Hematopoietic multipotent progenitor cell treated with erythropoietin and hydrocortisone succinate and interleukin-3 and kit ligand, for 4 days (in vitro differentiated cells): ENCODE data around the gene BOD1L2.
A peak's percentile ranks its signal among the peaks of the same experiment; 100 is the strongest.

Source experiments
- DNase-seq: peaks from one replicate; pipeline ENCODE4 v3.0.0-alpha.2; 2015

The BOD1L2 gene

DNA sequence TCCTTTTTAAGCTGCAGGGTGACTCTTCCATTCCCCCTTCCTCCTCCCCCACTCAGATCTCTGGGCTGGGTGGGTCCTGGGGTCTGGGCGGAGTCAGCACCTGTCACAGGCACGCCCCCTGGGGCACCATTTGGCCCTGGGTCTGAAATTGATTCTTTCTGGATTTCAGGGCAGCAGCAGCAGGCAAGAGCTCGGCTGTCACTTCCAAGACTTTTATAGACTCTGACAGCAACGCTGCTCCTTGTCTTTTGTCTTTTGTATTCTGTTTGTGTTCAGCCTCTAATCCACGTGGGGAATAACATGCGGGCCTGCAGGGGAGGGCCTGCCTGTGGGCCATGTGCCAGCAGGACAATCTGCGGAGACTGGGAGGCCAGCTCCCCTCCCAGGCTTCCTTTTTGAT is 3.9 kb downstream of the BOD1L2 start:
- DNase-seq, result no peak

DNA sequence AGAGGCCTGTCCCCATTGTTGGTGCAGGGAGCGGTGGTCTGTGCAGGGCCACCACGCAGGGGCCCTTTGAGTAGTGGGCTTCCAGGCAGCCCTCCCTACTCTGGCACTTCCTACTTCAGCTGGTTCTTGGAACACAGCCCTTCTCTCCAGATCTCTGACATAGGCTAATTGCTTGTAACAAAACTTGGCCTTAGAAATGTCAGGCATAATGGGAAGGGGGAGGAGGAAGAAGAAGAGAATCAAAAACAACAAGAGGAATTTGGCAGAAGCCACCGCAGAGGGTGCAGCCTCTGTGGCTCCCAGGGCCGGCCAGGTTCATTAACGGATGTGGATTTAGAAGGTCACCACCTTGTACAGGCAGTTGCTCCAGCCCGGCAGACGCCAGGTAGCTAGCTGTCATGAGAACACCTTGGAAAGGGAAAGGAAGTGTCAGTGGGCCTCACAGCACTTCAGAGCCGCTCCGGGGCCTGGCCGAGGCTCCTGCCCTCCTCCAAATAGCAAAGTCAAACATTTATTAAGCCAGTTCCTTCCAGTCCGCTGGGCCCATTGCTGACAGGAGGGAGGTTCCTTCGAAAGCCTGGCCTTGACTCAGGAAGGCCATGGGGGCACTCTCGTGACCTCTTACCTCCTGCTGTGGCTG is 7.4 kb downstream of the BOD1L2 start:
- DNase-seq, result no peak

- no peak for DNase-seq
Observed at GRCh38 chr18:57164401-57164800, 17.5 kb downstream of the BOD1L2 start.

- DNase-seq, result no peak
Observed at GRCh38 chr18:57167617-57168308, 20.9 kb downstream of the BOD1L2 start.

DNA sequence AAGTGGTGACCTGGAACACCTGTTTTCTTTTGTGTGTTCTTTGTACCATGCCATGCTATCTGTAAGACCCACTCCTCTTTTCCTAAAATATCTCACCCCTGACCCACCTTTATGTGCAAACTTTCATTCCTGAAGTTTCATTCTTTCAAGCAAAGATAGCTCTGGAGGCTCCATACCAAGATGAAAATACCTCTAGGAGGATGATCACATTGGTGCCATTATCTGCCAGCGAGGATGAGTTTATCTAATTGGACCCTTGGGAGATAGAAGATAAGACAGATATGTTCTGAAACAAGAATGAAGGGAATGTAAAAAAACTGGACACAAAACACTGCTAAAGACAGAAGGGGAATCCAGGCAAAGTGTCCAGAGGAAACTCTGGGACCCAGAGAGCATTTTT is 24.1 kb downstream of the BOD1L2 start:
- no peak for DNase-seq

- no peak for DNase-seq
Observed at GRCh38 chr18:57175532-57175931, 28.6 kb downstream of the BOD1L2 start.

GRCh38 chr18:57185434-57185833 is 38.5 kb downstream of the BOD1L2 start:
- DNase-seq, result no peak

- no peak for DNase-seq
Observed at GRCh38 chr18:57188851-57189557, 42.1 kb downstream of the BOD1L2 start.

DNA sequence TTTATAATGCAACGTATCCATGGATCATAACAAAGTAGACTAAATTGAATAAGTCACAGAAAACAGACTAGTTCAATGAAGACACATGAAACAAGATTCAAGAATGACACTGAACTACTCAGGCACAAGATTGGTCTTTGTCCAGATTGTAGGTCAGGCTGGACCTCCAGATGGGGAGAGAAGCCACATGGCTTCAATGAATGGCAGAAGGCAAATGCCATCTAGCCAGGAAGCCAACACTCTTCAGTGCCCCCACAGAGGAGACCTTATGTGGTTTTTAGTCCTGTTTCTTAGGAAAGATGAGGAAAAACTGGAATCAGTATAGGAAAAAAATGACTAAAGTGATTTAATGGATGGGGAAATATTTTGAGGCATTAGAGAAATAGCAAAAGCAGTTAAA is 43.1 kb downstream of the BOD1L2 start:
- no peak for DNase-seq

- DNase-seq, result no peak
Observed at GRCh38 chr18:57194070-57194469, 47.2 kb downstream of the BOD1L2 start.

GRCh38 chr18:57194622-57195021 is 47.7 kb downstream of the BOD1L2 start:
- DNase-seq, result peak; percentile 3

DNA sequence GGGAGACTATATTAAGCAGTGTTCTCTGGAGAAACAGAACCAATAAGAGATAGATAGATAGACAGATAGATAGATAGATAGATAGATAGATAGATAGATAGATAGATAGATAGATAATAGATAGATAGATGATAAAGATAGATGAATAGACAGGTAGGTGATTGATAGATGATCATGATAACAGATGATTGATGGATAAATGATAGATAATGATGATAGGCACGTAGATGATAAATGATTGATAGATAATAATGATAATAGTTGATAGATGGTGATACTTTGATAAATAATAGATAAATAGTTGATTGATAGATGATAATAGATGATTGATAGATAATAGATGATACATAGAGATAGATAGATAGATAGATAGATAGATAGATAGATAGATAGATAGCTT is 48.5 kb downstream of the BOD1L2 start:
- DNase-seq, result no peak

DNA sequence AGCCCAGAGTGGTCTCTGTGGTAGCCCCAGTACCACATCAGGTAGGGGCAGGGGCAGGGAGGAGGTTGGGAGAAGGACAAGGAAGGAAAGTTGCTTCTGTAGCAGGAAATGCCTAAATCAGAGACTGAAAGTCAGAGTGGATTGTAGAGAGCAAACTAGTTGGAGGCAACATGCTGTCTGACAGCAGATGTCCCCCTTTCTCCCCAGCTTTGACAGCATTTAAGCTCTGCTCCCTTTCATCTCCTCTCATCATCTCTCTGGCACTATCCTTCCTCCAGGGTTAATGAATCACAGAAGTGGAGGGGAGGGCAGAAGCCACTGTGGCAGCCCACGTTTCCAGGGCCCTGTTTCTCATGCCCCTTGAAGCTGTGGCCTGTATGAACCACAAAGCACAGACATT is 50.4 kb downstream of the BOD1L2 start:
- DNase-seq, result no peak

- no peak for DNase-seq
Observed at GRCh38 chr18:57198073-57198472, 51.2 kb downstream of the BOD1L2 start.
